Activated naive CD4-positive, alpha-beta T cell treated with anti-CD3 and anti-CD28 coated beads for 36 hours (primary cell): ENCODE results near the gene GRAMD4. TPM values are rescaled to one million over a fixed set of nuclear protein-coding genes. Genes with fewer than 3 reads are reported as not detected.
"Not testable (repeated sequence)": the region's sequence is repeated elsewhere in the genome, so short reads cannot be mapped to it uniquely, and the experiment has no call there.

ENCODE experiments used
- CTCF ChIA-PET: fragments of 350-600 bp; sonication (Branson Sonifier 250); formaldehyde crosslinking; loops from one replicate; lab custom pipeline; 2021; ENCODE audit warnings: antibody characterized with exemption; lab: Charles Lee
- DNase-seq: peaks from one replicate; pipeline ENCODE4 v3.0.0-alpha.2; 2020
- H3K27ac Mint-ChIP-seq: one replicate; pipeline ENCODE4 v1.8.0; 2021; ENCODE audit warnings: mild to moderate bottlenecking, mixed read lengths
- H3K27me3 Mint-ChIP-seq: one replicate; pipeline ENCODE4 v1.8.0; 2021; ENCODE audit warnings: low read depth, mixed read lengths
- H3K36me3 Mint-ChIP-seq: one replicate; pipeline ENCODE4 v1.8.0; 2021; ENCODE audit warnings: low read depth, mixed read lengths
- H3K4me1 Mint-ChIP-seq: one replicate; pipeline ENCODE4 v1.8.0; 2021; ENCODE audit warnings: low read depth, mixed read lengths
- H3K4me3 Mint-ChIP-seq: one replicate; pipeline ENCODE4 v1.8.0; 2021; ENCODE audit warnings: mild to moderate bottlenecking, moderate library complexity, mixed read lengths
- H3K9me3 Mint-ChIP-seq: one replicate; pipeline ENCODE4 v1.8.0; 2021; ENCODE audit warnings: mixed read lengths
- intact Hi-C: fragments of 100-400 bp; cut with micrococcal nuclease; formaldehyde crosslinking; loops from one replicate; pipeline ENCODE4 v1.15.1; 2023
- total RNA-seq, 2 experiments: library from RNA; stranded (reverse); gene quantifications; one replicate each; pipeline ENCODE4 v1.2.3, GENCODE V29; 2021

Gene GRAMD4
- total RNA-seq, 2 experiments from 2014 or later: 34.3 to 35.4 TPM

DNA sequence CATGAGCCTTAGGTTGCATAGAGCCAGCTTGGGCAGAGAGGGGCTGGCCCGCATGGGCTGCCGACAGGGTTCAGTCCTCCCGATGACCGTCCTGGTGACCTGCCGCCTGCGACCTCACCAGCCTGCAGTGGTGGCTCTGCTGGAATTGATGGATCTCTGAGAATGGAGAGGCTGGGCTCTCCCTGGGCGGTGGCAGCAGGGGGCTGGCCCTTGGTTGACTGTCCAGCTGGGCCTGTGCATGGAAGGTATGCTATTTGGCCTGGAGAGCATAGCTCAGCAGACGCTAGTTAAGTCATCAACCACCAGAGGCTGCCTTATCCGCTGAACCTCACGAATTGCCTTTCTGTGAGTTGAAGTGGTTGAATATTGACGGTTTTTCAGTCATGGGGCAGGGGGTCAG, 19.7 kb downstream of the GRAMD4 start:
- H3K4me3 Mint-ChIP-seq: no peak overlapping the region
- intact Hi-C loops: no loop called here
- H3K27me3 Mint-ChIP-seq: no peaks in the 10 kb centered on the region
- no peaks in the 10 kb centered on the region for H3K9me3 Mint-ChIP-seq
- no peak overlapping the region for H3K27ac Mint-ChIP-seq
- no peaks in the 10 kb centered on the region for H3K36me3 Mint-ChIP-seq
- H3K4me1 Mint-ChIP-seq: no peaks in the 10 kb centered on the region
- no peak for DNase-seq
- CTCF ChIA-PET: interaction anchor here (1.0 kb wide), 1 partner anchor 119 kb away, joined by 3 read pairs; no protein-coding TSS in a partner anchor

DNA sequence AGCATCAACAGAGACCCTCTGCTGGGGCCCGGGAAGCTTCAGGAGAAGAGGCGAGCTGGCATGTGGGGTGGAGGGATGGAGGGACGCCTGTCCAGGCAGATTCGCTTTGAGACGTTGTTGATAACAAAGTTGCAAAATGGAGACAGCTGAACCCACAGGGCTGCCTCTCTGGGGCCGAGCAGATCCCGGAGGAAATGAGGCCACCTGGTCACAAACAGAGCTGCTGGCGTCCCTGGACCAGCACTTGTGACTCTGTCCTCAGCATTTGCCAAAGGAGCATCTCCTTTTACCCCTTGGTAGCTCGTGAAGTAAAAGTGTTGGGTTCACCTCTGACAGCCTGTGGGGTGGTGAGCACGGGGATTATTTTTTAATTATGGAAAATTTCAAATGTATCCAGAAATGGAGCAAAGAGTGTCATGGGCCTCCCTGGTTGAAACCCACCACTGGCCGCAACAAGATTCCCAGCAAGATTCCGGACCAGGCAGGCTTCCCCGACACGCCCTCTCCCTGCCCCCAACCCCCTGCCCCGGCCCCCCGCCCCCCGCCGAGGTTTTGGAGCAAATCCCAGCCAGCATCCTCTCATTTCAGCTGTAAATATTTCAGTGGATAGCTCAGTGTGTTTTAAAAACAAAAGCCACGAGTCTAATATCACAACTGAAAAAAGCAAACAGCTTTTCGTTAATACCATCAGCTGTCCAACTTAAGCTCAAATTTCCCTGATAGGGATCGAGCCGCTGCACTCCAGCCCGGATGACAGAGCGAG, 20.3 kb downstream of the GRAMD4 start:
- Mint-ChIP-seq H3K4me1 (no peaks in the 10 kb centered on the region), H3K27me3 (no peaks in the 10 kb centered on the region), H3K27ac (no peak overlapping the region), H3K4me3 (no peak overlapping the region), H3K9me3 (no peaks in the 10 kb centered on the region), H3K36me3 (no peaks in the 10 kb centered on the region)
- DNase-seq: no peak
- CTCF ChIA-PET: interaction anchor here (1.0 to 1.1 kb wide), 2 partner anchors 81 to 118 kb away, joined by 3 read pairs; no protein-coding TSS in a partner anchor
- intact Hi-C loops: no loop called here

- intact Hi-C loops: no loop called here
Observed at GRCh38 chr22:46641811-46642266, 21.7 kb downstream of the GRAMD4 start.

DNA sequence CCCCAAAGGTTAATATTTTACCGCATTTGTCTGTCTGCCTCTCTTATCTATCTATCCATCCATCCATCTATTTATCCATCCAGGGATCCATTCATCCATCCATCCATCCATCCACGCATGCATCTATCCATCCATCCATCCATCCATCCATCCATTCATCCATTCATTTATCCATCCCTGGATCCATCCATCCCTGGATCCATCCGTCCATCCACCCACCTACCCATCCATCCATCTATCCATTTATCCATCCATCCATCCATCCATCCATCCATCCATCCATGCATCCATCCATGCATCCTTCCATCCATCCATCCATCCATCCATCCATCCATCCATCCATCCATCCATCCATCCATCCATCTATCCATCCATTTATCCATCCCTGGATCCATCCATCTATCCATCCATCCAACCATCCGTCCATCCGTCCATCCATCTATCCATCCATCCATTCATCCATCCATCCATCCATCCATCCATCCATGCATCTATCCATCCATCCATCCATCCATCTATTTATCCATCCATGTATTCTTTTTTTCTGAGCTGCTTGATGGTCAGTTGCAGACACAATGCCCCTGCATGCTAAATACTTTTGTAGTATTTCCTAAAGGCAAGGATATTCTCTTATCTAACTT, 22.8 kb downstream of the GRAMD4 start:
- CTCF ChIA-PET: not testable (repeated sequence)

More at GRCh38 chr22:46641811-46642266, 21.7 kb downstream of the GRAMD4 start:
- CTCF ChIA-PET: no interaction called here
- Mint-ChIP-seq H3K27me3 (no peaks in the 10 kb centered on the region), H3K27ac (no peak overlapping the region), H3K4me1 (no peaks in the 10 kb centered on the region), H3K9me3 (no peaks in the 10 kb centered on the region), H3K4me3 (no peak overlapping the region), H3K36me3 (no peaks in the 10 kb centered on the region)
- DNase-seq: no peak

GRCh38 chr22:46646531-46647215, 26.5 kb downstream of the GRAMD4 start:
- CTCF ChIA-PET: interaction anchor here (0.6 kb wide), 1 partner anchor 105 kb away, joined by 4 read pairs; no protein-coding TSS in a partner anchor
- intact Hi-C loops: no loop called here
- Mint-ChIP-seq H3K27ac (no peak overlapping the region), H3K9me3 (no peaks in the 10 kb centered on the region), H3K27me3 (no peaks in the 10 kb centered on the region), H3K36me3 (no peaks in the 10 kb centered on the region), H3K4me3 (no peak overlapping the region), H3K4me1 (peaks cover 3% of the 10 kb centered on the region)
- no peak for DNase-seq

More for the DNA sequence above, 22.8 kb downstream of the GRAMD4 start:
- H3K4me1 Mint-ChIP-seq, H3K27ac Mint-ChIP-seq, H3K36me3 Mint-ChIP-seq, H3K27me3 Mint-ChIP-seq, DNase-seq, H3K4me3 Mint-ChIP-seq, intact Hi-C loops, H3K9me3 Mint-ChIP-seq: not testable (repeated sequence)

GRCh38 chr22:46648225-46648820, 28.1 kb downstream of the GRAMD4 start:
- H3K27ac Mint-ChIP-seq, intact Hi-C loops, H3K9me3 Mint-ChIP-seq, H3K36me3 Mint-ChIP-seq, DNase-seq, H3K4me3 Mint-ChIP-seq, H3K27me3 Mint-ChIP-seq, CTCF ChIA-PET: not testable (repeated sequence)
- H3K4me1 Mint-ChIP-seq: peaks cover 15% of the 10 kb centered on the region

GRCh38 chr22:46649141-46650077, 29.2 kb downstream of the GRAMD4 start:
- intact Hi-C loops: no loop called here
- no peaks in the 10 kb centered on the region for H3K27me3 Mint-ChIP-seq
- peaks cover 20% of the 10 kb centered on the region for H3K4me1 Mint-ChIP-seq
- no peak for DNase-seq
- no peaks in the 10 kb centered on the region for H3K9me3 Mint-ChIP-seq
- peaks cover 2% of the 10 kb centered on the region for H3K36me3 Mint-ChIP-seq
- CTCF ChIA-PET: no interaction called here
- H3K4me3 Mint-ChIP-seq: no peak overlapping the region
- no peak overlapping the region for H3K27ac Mint-ChIP-seq

DNA sequence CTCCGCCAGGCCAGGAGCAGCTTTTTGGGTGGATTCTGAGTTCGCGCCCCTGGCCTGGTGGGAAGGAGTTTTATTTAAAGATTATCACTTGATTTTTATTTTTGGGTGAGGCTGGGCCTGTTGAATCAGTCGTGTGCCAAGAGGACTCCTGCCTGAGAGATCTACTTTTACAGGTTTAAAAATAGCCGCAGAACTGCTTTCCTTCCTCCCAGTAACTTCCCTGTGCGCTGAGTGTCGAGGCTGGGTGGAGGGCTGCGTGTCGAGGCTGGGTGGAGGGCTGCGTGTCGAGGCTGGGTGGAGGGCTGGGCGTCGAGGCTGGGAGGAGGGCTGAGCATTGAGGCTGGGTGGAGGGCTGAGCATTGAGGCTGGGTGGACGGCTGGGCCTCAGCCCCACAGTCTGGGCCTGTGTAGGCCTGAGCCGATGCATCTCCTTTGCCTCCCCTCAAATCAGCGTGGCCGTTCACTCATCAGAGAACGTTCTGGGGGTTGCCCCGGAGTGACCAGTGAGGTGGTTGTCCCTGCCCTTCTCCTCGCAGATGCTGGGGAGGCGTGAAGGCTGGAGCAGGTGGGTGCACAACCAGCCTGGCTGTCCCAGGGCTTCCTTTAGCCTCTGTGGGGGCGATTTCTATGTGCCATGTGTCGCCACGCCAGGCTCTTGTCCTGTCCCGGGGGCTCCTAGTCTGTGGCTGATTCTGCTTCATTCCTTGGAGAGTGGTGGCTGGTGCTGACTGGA, 30.1 kb downstream of the GRAMD4 start:
- no peaks in the 10 kb centered on the region for H3K9me3 Mint-ChIP-seq
- CTCF ChIA-PET: no interaction called here
- no peaks in the 10 kb centered on the region for H3K27me3 Mint-ChIP-seq
- intact Hi-C loops: no loop called here
- peaks cover 2% of the 10 kb centered on the region for H3K36me3 Mint-ChIP-seq
- no peak overlapping the region for H3K4me3 Mint-ChIP-seq
- H3K27ac Mint-ChIP-seq: no peak overlapping the region
- H3K4me1 Mint-ChIP-seq: peaks cover 24% of the 10 kb centered on the region
- no peak for DNase-seq

GRCh38 chr22:46651316-46651715, 31.1 kb downstream of the GRAMD4 start:
- no peak overlapping the region for H3K27ac Mint-ChIP-seq
- intact Hi-C loops: no loop called here
- no peaks in the 10 kb centered on the region for H3K27me3 Mint-ChIP-seq
- CTCF ChIA-PET: no interaction called here
- H3K4me1 Mint-ChIP-seq: peaks cover 24% of the 10 kb centered on the region
- DNase-seq: no peak
- peaks cover 2% of the 10 kb centered on the region for H3K36me3 Mint-ChIP-seq
- H3K4me3 Mint-ChIP-seq: no peak overlapping the region
- no peaks in the 10 kb centered on the region for H3K9me3 Mint-ChIP-seq

DNA sequence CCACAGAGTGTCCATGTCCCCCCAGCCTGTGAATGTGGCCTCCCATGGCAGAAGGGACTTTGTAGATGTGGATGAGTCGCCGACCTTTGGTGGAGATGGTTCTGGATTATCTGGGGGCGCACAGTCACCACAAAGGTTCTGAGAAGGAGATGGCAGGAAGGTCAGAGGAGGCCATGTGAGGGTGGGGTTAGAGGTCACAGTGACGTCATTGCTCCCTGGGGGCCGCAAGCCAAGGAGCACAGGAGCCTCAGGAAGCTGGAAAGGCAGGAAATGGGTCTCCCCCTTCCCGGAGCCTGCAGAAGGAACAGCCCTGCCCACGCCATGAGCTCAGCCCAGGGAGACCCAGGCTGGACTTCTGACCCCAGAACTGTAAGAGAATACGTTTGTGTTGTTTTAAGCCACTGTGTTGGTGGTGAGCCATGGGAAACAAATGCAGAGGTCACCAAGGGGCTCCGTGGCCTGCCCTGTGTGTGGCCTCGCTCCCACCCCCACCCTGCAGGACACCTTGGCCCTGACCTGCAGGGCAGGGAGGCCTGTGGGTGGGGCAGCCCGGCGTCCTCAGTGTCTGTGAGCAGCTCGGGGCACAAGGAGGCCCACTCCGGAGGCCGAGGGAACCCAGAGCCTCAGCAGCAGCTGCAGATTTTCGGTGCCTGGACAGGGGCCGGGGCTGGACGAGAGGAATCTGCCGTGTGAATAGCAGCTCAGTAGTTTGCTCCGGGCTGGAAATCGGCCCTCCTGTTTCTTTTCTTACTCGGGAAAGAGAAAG, 32.1 kb downstream of the GRAMD4 start:
- Mint-ChIP-seq H3K4me3 (no peak overlapping the region), H3K27ac (peak overlapping the region; percentile 6), H3K36me3 (peaks cover 2% of the 10 kb centered on the region), H3K9me3 (no peaks in the 10 kb centered on the region), H3K4me1 (peaks cover 24% of the 10 kb centered on the region), H3K27me3 (no peaks in the 10 kb centered on the region)
- CTCF ChIA-PET: interaction anchor here (1.1 kb wide), 1 partner anchor 88 kb away, joined by 4 read pairs; no protein-coding TSS in a partner anchor
- intact Hi-C loops: no loop called here
- DNase-seq: peak; percentile 18
